GM19468 (cell line): ENCODE data around the gene CD247.

Experiments
- ATAC-seq: cut with Tn5 transposase; IDR thresholded peaks from one replicate; pipeline ENCODE4 v1.9.1; 2021; ENCODE audit warnings: mild to moderate bottlenecking, moderate library complexity, moderate number of reproducible peaks; ENCODE audit not compliant: unreplicated experiment; ENCODE audit errors: extremely low read depth

Gene CD247

DNA sequence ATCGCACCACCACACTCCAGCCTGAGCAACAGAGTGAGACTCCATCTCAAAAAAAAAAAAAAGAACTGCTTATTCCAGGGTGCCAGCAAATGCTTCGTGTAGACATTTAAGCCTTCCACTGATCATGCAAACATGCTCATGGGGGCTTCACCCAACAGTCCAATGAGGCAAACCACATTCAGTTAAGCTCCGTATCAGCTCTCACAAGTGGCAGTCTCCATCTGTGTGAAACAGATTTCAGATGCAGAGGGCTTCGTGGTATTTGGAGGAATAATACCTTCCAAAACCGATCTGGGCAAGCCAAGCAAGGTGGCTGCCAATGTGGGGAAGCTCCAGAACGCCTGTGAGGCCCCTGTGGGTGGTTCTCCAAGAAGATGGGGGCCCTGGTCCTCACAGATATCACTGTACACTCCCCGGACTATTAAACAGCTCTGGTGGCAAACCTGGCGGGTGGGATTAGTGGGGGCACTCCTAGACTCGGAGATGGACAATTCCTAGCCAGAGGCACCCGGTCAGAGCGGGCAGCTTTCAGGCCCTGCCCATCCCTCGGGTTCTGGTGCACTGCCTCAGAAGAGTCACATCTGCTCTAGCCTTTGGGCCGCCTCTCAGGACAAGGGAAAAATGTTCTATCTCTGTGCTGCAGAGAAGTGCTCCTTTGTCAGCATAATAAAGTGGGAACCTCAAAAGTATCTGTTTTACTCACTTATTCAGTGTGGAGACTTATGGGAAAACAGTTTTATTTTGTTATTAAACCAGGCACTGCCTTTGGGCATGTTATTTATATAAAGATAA, 25.1 kb upstream of the CD247 start:
- ATAC-seq: no peak

DNA sequence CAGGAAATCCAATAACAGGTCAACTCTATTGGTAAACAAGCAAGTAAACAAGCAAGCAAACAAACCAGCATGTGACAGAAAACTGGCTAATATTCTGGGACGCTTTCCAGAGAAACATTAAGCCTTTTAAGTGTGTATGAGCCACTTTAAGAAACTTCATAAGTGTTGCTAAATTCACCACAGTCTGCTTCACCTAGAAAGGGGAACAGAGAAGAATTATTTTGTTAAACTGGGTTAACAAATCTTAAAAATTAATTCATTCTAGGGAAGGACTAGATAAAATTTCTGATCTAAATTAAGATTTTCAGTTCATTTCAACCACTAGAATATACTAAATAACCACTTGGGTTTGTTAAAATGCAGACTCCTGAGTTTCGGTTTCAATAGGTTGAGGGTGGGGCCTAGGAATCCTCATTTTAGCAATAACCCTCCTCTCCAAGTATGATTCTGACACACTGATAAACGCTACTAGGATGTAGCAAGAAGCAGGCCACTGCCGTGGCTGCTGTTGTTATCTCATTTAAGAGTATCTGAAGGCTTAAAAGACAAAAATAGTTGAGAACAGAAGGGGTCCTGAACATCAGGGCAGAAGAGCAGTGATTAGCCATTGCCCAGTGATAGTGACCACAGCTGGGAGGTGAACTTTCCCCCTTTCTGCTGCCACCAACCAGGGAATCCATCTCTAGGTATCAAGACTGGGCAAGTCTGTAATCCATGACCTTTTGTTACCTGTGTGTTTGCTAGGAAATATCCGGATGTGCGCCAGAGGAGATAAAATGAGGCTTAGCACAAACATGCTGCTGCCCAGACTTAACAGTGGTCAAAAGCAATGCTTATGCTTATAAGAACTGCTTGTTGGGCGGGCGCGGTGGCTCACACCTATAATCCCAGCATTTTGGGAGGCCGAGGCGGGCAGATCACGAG, 24.0 kb upstream of the CD247 start:
- no peak for ATAC-seq

DNA sequence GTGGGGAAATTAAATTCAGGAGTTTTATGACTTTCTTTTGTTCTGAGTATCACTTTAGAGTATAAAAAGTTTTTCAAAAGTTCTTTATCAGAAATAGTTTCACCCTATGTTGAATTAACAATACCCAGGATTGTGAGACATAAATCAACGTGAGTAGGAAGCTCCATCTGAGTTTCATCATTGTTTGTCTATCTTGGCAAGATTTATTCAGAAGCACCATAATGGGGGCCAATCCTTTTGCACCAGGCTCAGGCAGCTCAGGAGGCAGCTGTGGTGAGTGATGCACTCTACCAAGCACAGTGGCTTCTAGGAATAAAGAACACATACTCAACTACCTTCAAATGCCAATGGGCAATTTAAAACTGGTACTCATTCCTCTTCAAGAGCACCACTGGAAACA, 23.3 kb upstream of the CD247 start:
- no peak for ATAC-seq

DNA sequence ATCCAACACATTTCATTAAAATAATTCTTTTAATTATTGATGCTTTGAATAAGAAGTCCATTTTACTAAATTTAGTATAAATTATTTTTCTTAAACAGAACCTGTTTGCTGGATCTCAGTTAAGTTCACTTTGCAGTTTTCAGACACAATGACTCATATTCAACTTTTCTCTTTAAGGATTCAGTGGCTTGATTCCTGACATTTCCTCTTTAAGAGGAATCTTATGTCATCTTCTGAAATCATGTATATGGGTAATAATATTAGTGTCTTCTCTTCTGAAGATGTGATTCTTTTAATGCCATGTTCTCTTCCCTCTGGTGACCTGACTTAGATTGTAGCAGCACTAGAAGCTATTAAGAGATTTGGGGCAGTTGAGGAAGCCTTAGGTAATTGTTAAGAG, 22.7 kb upstream of the CD247 start:
- no peak for ATAC-seq

DNA sequence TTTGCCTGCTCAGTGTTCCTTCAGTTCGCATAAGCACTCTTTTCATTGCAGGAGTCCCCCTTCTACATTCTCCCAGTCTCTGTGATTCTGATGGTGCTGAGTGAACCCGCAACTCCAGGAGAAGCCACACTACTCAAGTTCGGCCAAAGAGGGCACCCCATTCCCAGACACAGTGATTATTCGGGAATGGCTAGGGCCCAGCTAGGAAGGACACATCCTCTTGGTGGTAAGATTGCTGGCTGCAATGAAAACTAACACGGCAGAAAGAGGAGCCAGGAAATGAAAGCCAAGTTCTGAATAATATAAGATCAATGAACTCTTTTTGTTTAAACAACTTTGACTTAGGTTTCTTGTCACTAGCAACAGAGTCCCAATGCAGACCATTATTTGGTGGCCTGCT, 20.3 kb upstream of the CD247 start:
- ATAC-seq: no peak

DNA sequence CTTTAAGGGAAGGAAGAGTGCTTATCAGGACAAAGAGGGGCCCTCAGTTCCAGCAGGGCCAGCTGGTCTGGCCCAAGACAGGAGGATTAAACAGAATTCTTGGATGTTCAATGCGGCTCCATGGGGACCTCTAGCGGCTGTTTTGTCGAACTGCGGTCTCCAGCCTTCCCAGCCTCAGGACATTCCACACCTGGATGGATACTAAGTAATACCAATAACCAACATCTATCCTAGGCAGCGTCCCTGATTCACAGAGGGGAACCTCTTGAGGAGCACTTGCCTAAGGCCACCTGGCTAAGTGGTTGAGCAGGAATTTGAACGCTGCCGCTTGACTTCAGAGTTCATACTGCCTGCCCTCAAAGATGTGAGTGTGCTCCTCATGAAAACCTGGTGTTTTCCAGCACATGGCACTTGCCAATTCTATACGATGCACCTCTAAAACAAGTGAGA, 15.5 kb upstream of the CD247 start:
- no peak for ATAC-seq

DNA sequence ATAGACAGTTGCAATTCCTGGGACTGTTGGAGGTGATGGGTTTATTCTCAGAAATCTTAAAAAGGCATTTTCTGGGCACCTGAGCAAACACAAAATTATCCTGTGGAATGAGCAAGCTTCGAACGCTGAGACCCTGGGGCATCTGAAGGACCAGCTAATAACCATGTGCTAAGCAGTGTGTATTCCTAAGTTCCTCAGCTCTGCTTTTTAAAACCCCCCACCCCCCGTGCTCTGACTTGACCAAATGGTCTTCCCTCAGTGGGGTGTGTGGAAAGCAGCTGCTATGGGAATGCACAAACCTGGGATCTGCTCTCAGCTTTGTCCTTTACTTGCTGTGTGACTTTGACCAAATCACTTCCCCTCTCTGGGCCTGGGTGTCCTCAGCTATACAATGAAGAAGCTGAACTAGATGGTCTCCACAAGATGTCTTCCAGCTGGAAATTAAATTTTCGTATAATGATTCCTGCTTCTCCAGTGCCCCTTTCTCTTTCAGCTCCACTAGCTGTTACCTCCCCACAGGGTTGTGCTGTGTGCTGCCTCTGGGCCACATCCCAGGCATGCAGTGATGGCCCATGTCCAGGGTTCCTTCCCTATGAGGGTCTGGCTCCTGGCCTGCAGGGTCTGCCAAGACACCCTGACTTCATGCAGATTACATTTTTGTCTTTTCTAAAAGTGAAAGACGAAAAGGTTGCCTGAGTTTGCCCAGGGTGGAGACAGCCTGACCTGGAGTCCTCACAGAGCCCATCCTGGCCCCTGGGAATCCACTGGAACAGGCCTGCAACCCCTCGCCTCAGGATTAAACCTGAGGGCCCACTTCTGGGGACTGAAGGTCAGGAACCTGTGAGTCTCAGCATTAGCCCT, 14.9 kb upstream of the CD247 start:
- ATAC-seq: no peak

DNA sequence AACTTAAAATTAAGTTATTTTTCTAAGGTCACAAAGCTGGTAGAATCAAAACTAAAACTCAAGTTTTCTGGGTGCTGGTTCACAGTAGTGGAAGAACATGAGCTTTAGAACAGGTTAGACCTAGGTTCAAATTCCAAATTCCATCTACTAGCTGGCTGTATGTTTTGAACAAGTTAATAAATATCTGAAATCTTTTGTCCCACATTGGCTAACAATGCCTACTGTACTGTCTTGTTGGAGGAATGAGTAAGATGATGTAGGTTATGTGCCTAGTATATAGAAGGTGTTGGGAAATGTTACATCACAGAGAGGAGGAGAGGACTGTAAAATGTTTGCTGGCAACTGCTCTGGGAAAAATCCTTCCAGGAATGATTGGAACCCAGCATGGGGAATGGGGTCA, 14.0 kb upstream of the CD247 start:
- no peak for ATAC-seq

DNA sequence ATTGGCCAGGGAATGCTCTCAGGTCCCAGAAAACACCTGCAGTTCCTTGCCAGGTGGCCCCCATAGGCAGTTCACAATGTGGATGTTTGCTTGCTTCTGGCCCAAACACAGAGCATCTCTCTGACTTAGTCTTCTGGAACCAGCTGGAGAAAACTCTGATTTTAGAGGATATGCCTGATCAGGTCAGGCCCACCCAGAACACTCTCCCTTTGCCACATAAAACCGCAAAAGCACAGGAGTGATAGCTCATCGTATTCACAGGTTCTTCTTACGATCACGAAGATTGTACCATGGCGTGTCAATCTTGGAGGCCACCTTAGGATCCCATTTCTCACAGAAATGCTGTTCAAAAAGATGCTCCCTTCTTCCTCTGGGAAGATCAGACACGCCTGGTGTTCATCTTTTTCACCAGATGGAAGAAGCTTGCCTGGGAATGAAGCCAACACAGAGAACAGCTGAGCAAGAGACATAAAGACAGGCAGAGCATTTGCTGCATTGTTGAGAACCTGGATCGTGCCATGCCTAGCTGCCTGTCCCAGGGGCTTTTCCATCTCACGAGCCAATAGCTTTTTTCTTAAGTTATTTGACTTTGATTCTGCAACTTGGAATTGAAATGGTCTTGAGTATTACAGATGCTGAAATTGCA, 11.6 kb upstream of the CD247 start:
- no peak for ATAC-seq

DNA sequence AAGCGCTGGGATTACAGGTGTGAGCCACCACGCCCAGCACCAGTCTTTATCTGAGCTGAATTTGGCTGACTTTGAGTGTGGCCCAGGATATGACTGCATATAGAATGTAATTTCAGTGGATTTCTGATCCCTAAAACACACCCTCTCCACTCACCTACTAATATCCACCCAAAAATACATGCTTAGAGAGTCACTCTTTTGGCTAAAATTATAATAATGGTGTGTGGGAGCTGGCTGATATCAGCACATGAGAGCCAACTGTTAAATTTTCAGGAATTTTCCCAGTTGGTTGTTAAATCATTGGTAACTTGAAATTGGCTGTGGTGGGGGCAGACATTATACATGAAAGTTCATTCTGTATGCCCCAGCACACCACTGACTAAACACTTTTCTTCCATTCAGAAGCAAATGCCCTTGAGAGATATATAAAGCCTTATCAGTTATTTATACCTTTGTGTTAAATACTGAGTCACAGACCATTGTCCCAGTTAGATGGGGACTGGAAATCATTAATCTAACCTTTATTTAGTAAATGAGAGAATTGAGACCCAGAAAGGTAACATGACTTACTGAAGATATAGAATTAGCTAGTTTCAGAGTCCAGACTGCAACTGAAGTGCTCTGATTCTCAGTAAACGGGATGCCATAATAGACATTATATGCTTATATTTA, 9.9 kb upstream of the CD247 start:
- ATAC-seq: no peak

DNA sequence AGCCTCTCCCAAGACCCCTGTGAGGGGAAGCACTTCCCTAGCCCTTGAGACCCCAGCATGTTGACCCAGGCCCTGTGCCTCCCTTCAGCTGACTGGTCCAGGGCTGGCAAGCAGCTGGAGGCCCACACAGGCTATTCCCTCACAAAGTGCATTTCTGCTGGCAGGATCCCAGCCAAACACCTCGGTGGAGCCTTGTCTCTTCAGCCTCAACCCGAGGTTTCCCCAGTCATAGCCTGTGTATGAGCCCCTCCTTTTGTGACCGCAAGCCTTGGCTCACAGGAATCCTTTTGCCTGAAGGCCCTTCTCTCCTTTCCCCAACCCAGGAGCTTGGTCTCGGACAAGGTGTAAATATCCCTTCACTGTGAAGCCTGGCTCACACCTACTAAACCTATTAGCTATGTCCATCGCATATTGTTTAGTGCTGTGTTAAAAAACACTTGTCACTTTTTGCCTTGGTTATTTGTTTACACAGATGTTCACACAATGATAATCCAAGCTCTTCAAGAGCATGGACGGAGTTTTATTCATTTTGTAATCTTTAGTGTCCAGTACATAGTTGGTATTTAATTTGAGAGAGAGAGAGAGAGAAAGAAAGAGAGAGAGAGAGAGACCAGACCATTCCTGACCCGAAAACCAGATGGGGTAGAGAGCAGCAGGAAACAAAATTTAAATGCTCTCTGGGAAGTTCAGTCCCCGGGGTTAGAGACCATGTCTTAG, 8.5 kb upstream of the CD247 start:
- no peak for ATAC-seq

DNA sequence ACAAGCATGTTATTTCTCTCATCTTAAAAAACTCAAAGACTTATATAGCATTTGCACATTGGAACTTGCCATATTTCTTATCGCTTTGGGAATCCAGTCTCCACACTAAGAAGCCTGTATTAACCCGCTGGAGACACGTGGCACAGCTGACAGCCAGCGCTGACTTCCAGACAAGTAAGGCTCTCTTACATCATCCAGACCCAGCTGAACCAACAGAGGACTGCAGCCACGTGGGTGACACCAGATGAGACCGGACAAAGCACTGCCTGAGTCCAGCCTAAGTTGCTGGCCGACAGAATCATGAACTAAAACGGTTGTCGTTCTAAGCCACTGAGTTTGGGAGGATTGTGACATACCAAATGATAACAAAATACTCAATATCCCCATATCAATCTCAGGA, 6.3 kb upstream of the CD247 start:
- ATAC-seq: no peak

DNA sequence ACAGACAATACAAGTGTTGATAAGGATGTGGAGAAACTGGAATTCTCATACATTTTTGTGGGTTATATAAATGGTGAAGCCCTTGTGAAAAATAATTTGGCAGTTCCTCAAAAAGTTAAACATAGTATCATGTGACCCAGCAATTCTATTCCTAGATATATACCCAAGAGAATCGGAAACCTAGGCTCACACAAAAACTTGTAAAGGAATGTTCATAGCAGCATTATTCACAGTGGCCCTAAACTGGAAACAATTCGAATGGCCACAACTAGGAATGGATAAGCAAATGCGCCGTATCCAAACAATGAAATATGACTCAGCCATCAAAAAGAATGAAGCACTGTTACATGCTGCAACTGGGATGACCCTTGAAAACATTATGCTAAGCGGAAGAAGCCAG, 3.9 kb upstream of the CD247 start:
- no peak for ATAC-seq

DNA sequence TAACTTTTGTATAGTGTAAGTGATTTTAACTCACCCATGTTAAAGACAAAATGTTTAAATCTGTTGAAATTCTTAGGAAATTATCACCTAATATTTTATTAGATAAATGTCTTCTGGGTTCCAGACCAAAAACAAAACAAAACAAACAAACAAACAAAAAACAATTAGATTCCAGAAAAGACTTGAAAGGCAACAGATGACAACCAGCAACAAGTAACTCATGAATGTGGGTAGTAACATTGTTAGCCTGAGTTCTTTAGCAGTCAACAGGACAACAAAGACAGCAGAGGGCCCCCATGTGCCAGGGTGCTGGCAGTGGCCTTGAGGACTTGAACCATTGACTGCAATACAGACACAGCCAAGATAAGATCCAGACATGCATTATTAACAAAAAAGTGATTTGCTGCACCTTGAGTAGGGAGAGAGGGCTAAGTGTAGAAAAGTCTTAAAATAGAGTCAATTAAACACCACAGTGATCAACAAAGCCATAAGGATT, 2.4 kb upstream of the CD247 start:
- ATAC-seq: no peak

DNA sequence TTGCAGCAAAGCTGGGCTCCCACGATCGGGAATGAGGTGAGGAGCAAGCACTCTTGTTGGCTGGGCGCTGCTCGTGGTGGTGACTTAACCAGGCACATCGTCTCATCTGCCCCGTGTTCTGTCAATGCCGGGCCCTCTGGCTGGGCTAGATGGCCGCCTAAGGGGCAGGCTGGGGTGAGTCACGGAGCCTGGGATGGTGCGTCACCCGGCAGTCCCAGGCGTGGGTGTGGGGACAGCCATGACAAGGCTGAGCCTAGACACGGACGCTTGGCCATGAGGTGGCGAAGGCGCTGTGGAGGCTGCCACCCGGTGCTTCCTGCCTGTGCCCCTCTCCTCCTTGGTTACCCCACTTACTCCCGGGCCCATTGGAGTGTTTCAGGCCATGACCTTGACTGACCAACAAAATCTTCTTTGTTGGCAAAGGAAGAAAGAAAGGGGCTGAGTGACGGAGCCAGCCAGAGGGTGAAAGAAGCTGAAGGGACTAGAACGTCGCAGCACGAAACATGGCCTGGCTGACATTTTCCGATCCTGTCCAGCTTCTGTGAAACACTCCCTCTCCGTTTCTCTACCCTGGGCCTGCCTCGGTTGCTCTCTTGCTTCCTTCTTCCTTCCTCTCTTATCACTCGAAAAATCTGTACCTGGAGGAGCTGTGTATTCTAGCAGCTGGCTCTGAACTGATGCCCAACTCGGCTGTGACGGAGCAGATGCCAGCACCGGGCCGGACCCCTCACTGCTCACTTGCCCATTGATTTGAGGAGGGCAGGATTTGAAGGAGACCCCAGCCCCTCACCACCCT, 596 bp downstream of the CD247 start:
- ATAC-seq: no peak

DNA sequence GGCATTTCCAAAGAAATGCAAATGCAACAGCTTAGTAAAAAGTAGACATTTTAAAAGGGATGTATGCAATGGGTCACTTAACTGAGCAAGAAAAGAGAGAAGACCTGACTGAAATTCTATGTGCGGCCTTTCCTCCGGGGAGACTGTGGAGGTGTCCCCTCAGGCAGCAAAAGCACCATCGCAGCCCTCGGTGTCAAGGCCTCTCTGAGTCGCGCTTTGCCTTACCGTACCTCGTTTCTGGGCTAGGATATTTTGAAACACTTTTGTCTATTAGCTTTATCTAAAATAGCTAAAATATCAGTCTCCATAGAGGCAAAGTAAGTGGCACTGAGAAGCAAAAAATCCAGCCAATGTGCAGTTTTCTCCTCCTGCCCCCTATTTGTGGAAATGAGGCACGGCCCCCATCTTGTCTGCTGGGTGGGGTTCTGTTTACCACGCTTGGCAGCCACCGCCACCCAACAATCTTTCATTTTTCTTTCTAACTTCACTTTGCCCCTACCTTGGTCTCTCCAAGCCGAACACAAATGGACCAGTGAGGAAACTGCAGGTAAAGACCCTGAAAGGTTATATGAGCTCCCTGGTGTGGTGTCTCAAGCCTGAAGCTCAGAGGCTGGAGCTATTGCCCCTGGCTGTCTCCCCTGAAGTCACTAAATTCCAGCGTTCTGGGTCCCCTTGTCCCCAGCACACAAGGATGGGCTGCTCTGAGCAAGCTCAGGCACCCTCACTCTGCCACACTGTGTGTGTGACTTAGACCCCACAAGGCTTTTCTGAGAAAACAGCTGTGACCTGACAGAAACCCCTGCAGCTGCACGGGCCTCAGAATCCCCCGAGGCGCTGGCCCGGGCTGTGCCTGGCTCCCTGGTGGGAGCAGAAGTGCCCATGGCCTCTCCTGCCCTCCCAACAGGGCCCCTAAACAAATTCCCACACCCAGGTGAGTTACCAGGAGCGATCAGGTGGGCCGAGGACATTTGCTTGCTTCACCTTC, 1.6 kb downstream of the CD247 start:
- no peak for ATAC-seq

DNA sequence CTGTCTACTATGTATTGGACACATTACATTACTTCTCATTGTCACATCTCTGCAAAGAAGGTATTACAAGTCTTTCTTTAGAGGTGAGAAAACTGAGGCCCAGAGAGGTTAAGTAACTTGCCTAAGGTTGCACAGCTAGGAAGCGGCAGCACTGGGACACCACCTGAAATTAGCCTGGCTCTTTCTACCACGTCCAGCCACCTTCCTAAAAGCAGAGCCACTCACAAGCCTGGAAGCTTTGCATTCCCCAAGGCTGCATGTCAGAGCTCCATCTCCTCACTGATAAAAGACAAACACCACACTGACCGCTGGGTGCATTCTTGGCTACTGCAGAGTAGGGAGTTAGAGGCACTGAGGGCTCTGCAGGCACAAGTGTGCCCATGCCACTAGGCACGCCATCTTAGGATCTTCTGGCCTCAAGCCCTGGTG, 2.4 kb downstream of the CD247 start:
- no peak for ATAC-seq
